CD4-positive, alpha-beta T cell (primary cell): ENCODE results near the gene NUP133. TPM values are rescaled to one million over a fixed set of nuclear protein-coding genes. Genes with fewer than 3 reads are reported as not detected.

Experiments used
- ATAC-seq: fragments of 200-7000 bp; cut with Tn5 transposase; one replicate; pipeline ENCODE4 v1.10.0; 2022; ENCODE audit warnings: mild to moderate bottlenecking; ENCODE audit not compliant: poor library complexity
- CTCF ChIA-PET: fragments of 350-600 bp; sonication (Branson Sonifier 250); formaldehyde crosslinking; loops from one replicate; lab custom pipeline; 2021; ENCODE audit warnings: antibody characterized with exemption, inconsistent platforms; lab: Charles Lee
- POLR2A ChIA-PET: fragments of 350-600 bp; sonication (Branson Sonifier 250); formaldehyde crosslinking; loops from one replicate; lab custom pipeline; 2021; ENCODE audit warnings: antibody characterized with exemption, inconsistent platforms; lab: Charles Lee
- DNase-seq, 14 experiments: peaks; one replicate each; pipeline ENCODE4 v3.0.0-alpha.2; 2013 to 2020; ENCODE audit warnings: mixed read lengths in 2 of 14
- H3K27ac ChIP-seq, 2 donors: one replicate each; pipeline versions ENCODE4 v1.5.1 to v1.7.0; 2013; ENCODE audit warnings: low read length in 2 of 2, low read depth in 1 of 2, mild to moderate bottlenecking in 1 of 2
- H3K27me3 ChIP-seq, 2 experiments: 1 replicate in 1 of 2; 2 replicates in 1 of 2; pipeline versions ENCODE4 v1.6.1 to v1.7.0; 2013; ENCODE audit warnings: low read length in 2 of 2, control low read depth in 1 of 2, mild to moderate bottlenecking in 1 of 2, moderate library complexity in 1 of 2; ENCODE audit not compliant: insufficient read depth in 2 of 2, control insufficient read depth in 1 of 2
- H3K36me3 ChIP-seq: one replicate; pipeline ENCODE4 v1.6.1; 2013; ENCODE audit warnings: low read length, control low read depth; ENCODE audit not compliant: insufficient read depth
- H3K4me1 ChIP-seq: one replicate; pipeline ENCODE4 v1.6.1; 2013; ENCODE audit warnings: low read length, control low read depth; ENCODE audit not compliant: insufficient read depth
- H3K4me3 ChIP-seq: one replicate; pipeline ENCODE4 v1.5.1; 2013; ENCODE audit warnings: mild to moderate bottlenecking, low read length, moderate library complexity
- H3K9me3 ChIP-seq, 2 experiments: 1 replicate in 1 of 2; 2 replicates in 1 of 2; pipeline versions ENCODE4 v1.6.1 to v1.7.0; 2013; ENCODE audit warnings: low read length in 2 of 2, mild to moderate bottlenecking in 2 of 2, control low read depth in 1 of 2, moderate library complexity in 1 of 2; ENCODE audit not compliant: control insufficient read depth in 1 of 2, insufficient read depth in 1 of 2
- H3K27ac Mint-ChIP-seq: one replicate; pipeline ENCODE4 v1.8.0; 2020; ENCODE audit warnings: mixed read lengths
- H3K27me3 Mint-ChIP-seq: one replicate; pipeline ENCODE4 v1.8.0; 2021; ENCODE audit warnings: mixed read lengths
- H3K36me3 Mint-ChIP-seq: one replicate; pipeline ENCODE4 v1.8.0; 2021; ENCODE audit warnings: low read depth, mixed read lengths
- H3K4me1 Mint-ChIP-seq: one replicate; pipeline ENCODE4 v1.8.0; 2021; ENCODE audit warnings: low read depth, mixed read lengths
- H3K4me3 Mint-ChIP-seq: one replicate; pipeline ENCODE4 v1.8.0; 2020; ENCODE audit warnings: mild to moderate bottlenecking, mixed read lengths
- H3K9me3 Mint-ChIP-seq: one replicate; pipeline ENCODE4 v1.8.0; 2020; ENCODE audit warnings: mixed read lengths
- CTCF ChIP-seq: fragments of 200-600 bp; IDR thresholded peaks from one replicate; pipeline ENCODE4 v1.8.0; 2022; ENCODE audit warnings: antibody characterized with exemption, mild to moderate bottlenecking
- intact Hi-C, 2 experiments: fragments of 100-400 bp; cut with DNase I in 1 of 2; cut with micrococcal nuclease in 1 of 2; formaldehyde crosslinking; loops; one replicate each; pipeline versions ENCODE4 v1.15.1 to v1.9.0; 2023 to 2025; cut with DNase I, micrococcal nuclease
- total RNA-seq, 174 experiments: library from RNA in 2 of 174; stranded (reverse) in 2 of 174; gene quantifications; one replicate each; pipeline ENCODE4 v1.2.3 and lab custom pipeline; 2021 to 2026

The NUP133 gene
- total RNA-seq, 2 experiments from 2014 or later: 42.0 to 45.3 TPM

GRCh38 chr1:229445828-229446227 is 62.3 kb downstream of the NUP133 start:
- ATAC-seq (no peak), DNase-seq (no peak)
- Histone ChIP-seq H3K36me3 (peaks cover 50% of the 10 kb centered on the region), H3K4me1 (no peaks in the 10 kb centered on the region), H3K27me3 (no peaks in the 10 kb centered on the region), H3K9me3 (no peaks in the 10 kb centered on the region), H3K27ac (no peak overlapping the region), H3K4me3 (no peak overlapping the region)
- ChIA-PET POLR2A (no interaction called here), CTCF (no interaction called here)
- intact Hi-C loops: no loop called here
- Mint-ChIP-seq H3K4me1 (no peaks in the 10 kb centered on the region), H3K36me3 (peaks cover 81% of the 10 kb centered on the region), H3K27me3 (no peaks in the 10 kb centered on the region), H3K27ac (no peak overlapping the region), H3K9me3 (no peaks in the 10 kb centered on the region), H3K4me3 (no peak overlapping the region)
- TF ChIP-seq CTCF: no peak

GRCh38 chr1:229440851-229441537 is 67.1 kb downstream of the NUP133 start:
- Mint-ChIP-seq H3K27me3 (peaks cover 2% of the 10 kb centered on the region), H3K9me3 (no peaks in the 10 kb centered on the region), H3K27ac (no peak overlapping the region), H3K4me1 (no peaks in the 10 kb centered on the region), H3K4me3 (no peak overlapping the region), H3K36me3 (peaks cover 57% of the 10 kb centered on the region)
- DNase-seq (no peak), ATAC-seq (no peak)
- ChIA-PET CTCF (no interaction called here), POLR2A (interaction anchor here (1.1 kb wide), 1 partner anchor 10 kb away, joined by 4 read pairs; no protein-coding TSS in a partner anchor)
- Histone ChIP-seq H3K9me3 (no peaks in the 10 kb centered on the region), H3K4me3 (no peak overlapping the region), H3K27ac (no peak overlapping the region), H3K36me3 (peaks cover 34% of the 10 kb centered on the region), H3K27me3 (peaks cover 3 to 5% of the 10 kb centered on the region in 2 experiments), H3K4me1 (no peaks in the 10 kb centered on the region)
- TF ChIP-seq CTCF: no peak
- intact Hi-C loops: no loop called here

- Mint-ChIP-seq H3K4me1 (peaks cover 5% of the 10 kb centered on the region), H3K4me3 (no peak overlapping the region), H3K36me3 (peaks cover 37% of the 10 kb centered on the region), H3K27ac (no peak overlapping the region), H3K9me3 (no peaks in the 10 kb centered on the region), H3K27me3 (peaks cover 18% of the 10 kb centered on the region)
- Histone ChIP-seq H3K36me3 (peaks cover 11% of the 10 kb centered on the region), H3K27me3 (peaks cover 31 to 33% of the 10 kb centered on the region in 2 experiments), H3K4me1 (peaks cover 11% of the 10 kb centered on the region), H3K4me3 (no peak overlapping the region), H3K9me3 (peaks cover 0 to 20% of the 10 kb centered on the region in 2 experiments), H3K27ac (no peak overlapping the region)
- intact Hi-C loops: no loop called here
- no peak for DNase-seq
- ATAC-seq: no peak
- ChIA-PET POLR2A (no interaction called here), CTCF (interaction anchor here (0.7 kb wide), 1 partner anchor 904 kb away, joined by 4 read pairs; no protein-coding TSS in a partner anchor)
- TF ChIP-seq CTCF: no peak
Observed at GRCh38 chr1:229438021-229438420, 70.1 kb downstream of the NUP133 start.
